ENCODE results near the gene CLCN1. TPM values are rescaled to one million over a fixed set of nuclear protein-coding genes. Genes with fewer than 3 reads are reported as not detected.

Gene CLCN1
- total RNA-seq, 2 donors from 2014 or later, result 0.11 TPM; not detected in 1

DNA sequence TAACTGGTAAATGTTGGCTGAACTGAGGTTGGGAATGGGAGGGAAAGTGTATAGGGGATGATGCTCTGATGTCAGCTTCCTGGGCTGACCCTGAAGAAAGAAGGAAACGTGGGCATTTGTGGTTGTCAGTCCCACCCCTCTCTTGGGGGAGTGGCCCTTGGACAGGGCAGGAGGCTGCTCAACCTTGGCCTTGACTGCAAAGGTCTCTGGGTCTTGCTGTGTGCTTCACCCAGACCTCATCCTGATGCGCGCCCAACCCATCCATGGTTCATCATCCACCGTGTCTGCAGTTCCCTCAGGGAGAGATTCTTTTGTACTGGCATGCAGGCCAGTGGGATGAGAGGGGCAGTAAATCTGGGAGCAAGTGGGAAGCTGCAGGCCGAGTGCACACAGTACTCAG lies 60.5 kb downstream of the CLCN1 start:
- H3K27ac Mint-ChIP-seq, result peak overlapping the region; percentile 92
- H3K9me3 Mint-ChIP-seq, result no peaks in the 10 kb centered on the region
- peaks cover 11% of the 10 kb centered on the region for H3K36me3 Mint-ChIP-seq (ENCODE audit: low read depth)
- H3K27me3 Mint-ChIP-seq, result no peaks in the 10 kb centered on the region
- peak overlapping the region; percentile 62 for H3K4me3 Mint-ChIP-seq
- H3K4me1 Mint-ChIP-seq, result peaks cover 58% of the 10 kb centered on the region
- no peak for ATAC-seq (replicated peaks)

GRCh38 chr7:143379611-143380259 lies 63.8 kb downstream of the CLCN1 start:
- ATAC-seq (replicated peaks), result peak; percentile 1
- Mint-ChIP-seq H3K4me1 (peaks cover 33% of the 10 kb centered on the region), H3K27me3 (no peaks in the 10 kb centered on the region), H3K36me3 (ENCODE audit: low read depth) (peaks cover 26% of the 10 kb centered on the region), H3K4me3 (peak overlapping the region; percentile 98), H3K27ac (peak overlapping the region; percentile 97), H3K9me3 (no peaks in the 10 kb centered on the region)

DNA sequence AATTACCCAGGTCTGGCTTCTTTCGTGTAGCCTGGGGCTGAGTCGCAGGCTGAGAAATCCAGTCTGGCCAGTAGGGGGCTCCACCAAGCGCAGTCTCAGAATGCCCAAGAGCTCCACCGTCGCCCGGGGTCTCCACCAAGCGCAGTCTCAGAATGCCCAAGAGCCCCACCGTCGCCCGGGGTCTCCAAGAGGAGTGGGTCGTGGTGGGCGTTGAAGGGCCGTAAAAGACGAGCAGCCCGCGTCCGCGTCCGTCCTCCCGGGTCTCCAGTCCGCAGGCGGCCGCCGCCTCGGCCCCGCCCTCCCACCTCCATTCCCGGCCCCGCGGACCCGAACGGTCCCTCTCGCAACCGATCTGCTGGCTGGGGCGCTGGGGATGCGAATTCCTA lies 64.3 kb downstream of the CLCN1 start:
- no peaks in the 10 kb centered on the region for H3K9me3 Mint-ChIP-seq
- peak overlapping the region; percentile 97 for H3K27ac Mint-ChIP-seq
- peaks cover 26% of the 10 kb centered on the region for H3K36me3 Mint-ChIP-seq (ENCODE audit: low read depth)
- H3K27me3 Mint-ChIP-seq, result no peaks in the 10 kb centered on the region
- peaks cover 28% of the 10 kb centered on the region for H3K4me1 Mint-ChIP-seq
- H3K4me3 Mint-ChIP-seq, result peak overlapping the region; percentile 98
- peak; percentile 54 for ATAC-seq (replicated peaks)

GRCh38 chr7:143380646-143381426 lies 64.9 kb downstream of the CLCN1 start, which contains the start of gene ZYX:
TSS of gene ZYX (plus strand) at chr7:143381345. CDS start at chr7:143381572, 227 bp downstream.
- H3K9me3 Mint-ChIP-seq, result no peaks in the 10 kb centered on the region
- H3K27ac Mint-ChIP-seq, result peak within 1 kb of the TSS; percentile 97
- H3K36me3 Mint-ChIP-seq (ENCODE audit: low read depth), result peaks cover 26% of the 10 kb centered on the region
- H3K4me1 Mint-ChIP-seq, result peaks cover 22% of the 10 kb centered on the region
- peak within 1 kb of the TSS; percentile 98 for H3K4me3 Mint-ChIP-seq
- peak; percentile 85 for ATAC-seq (replicated peaks)
- H3K27me3 Mint-ChIP-seq, result no peaks in the 10 kb centered on the region

- peak; percentile 3 for ATAC-seq (replicated peaks)
- H3K36me3 Mint-ChIP-seq (ENCODE audit: low read depth), result peaks cover 26% of the 10 kb centered on the region
- H3K27ac Mint-ChIP-seq, result no peak overlapping the region
- H3K27me3 Mint-ChIP-seq, result no peaks in the 10 kb centered on the region
- H3K4me3 Mint-ChIP-seq, result no peak overlapping the region
- H3K9me3 Mint-ChIP-seq, result no peaks in the 10 kb centered on the region
- H3K4me1 Mint-ChIP-seq, result peaks cover 20% of the 10 kb centered on the region
Observed at GRCh38 chr7:143381427-143382125, 65.7 kb downstream of the CLCN1 start.

DNA sequence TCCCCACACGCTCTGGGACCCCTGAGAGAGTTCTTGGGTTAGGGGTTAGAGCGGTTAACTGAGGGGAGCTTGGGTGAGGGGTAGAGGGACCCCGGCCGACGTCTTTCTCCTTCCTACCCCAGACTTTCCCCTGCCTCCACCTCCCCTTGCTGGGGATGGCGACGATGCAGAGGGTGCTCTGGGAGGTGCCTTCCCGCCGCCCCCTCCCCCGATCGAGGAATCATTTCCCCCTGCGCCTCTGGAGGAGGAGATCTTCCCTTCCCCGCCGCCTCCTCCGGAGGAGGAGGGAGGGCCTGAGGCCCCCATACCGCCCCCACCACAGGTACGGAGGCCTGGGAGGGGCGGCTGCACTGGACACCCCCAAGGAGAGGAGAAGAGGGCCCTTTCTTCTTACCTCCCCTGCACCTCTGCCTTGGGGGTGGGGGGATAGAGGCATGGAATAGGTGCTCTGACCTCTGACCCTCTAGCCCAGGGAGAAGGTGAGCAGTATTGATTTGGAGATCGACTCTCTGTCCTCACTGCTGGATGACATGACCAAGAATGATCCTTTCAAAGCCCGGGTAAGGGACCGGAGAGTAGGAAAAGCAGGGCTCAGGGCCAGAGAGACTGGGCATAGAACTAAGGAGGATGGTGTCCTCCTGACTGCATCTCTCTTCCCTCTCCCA lies 66.3 kb downstream of the CLCN1 start:
- no peak for ATAC-seq (replicated peaks)
- Mint-ChIP-seq H3K36me3 (ENCODE audit: low read depth) (peaks cover 26% of the 10 kb centered on the region), H3K27me3 (no peaks in the 10 kb centered on the region), H3K4me3 (no peak overlapping the region), H3K27ac (no peak overlapping the region), H3K4me1 (peaks cover 17% of the 10 kb centered on the region), H3K9me3 (no peaks in the 10 kb centered on the region)

GRCh38 chr7:143382791-143383641 lies 67.1 kb downstream of the CLCN1 start:
- no peak overlapping the region for H3K27ac Mint-ChIP-seq
- no peak overlapping the region for H3K4me3 Mint-ChIP-seq
- H3K36me3 Mint-ChIP-seq (ENCODE audit: low read depth), result peaks cover 31% of the 10 kb centered on the region
- H3K4me1 Mint-ChIP-seq, result peaks cover 13% of the 10 kb centered on the region
- H3K27me3 Mint-ChIP-seq, result no peaks in the 10 kb centered on the region
- no peak for ATAC-seq (replicated peaks)
- H3K9me3 Mint-ChIP-seq, result no peaks in the 10 kb centered on the region

- no peak for ATAC-seq (replicated peaks)
Observed at GRCh38 chr7:143383642-143383957, 67.7 kb downstream of the CLCN1 start.

GRCh38 chr7:143384148-143384547 lies 68.2 kb downstream of the CLCN1 start:
- Mint-ChIP-seq H3K9me3 (no peaks in the 10 kb centered on the region), H3K4me1 (peaks cover 3% of the 10 kb centered on the region), H3K27me3 (no peaks in the 10 kb centered on the region), H3K4me3 (no peak overlapping the region), H3K36me3 (ENCODE audit: low read depth) (peaks cover 35% of the 10 kb centered on the region), H3K27ac (no peak overlapping the region)
- ATAC-seq (replicated peaks), result no peak

More at GRCh38 chr7:143383642-143383957, 67.7 kb downstream of the CLCN1 start:
- H3K4me3 Mint-ChIP-seq, result no peak overlapping the region
- no peaks in the 10 kb centered on the region for H3K9me3 Mint-ChIP-seq
- no peak overlapping the region for H3K27ac Mint-ChIP-seq
- no peaks in the 10 kb centered on the region for H3K27me3 Mint-ChIP-seq
- H3K4me1 Mint-ChIP-seq, result peaks cover 9% of the 10 kb centered on the region
- H3K36me3 Mint-ChIP-seq (ENCODE audit: low read depth), result peaks cover 33% of the 10 kb centered on the region

DNA sequence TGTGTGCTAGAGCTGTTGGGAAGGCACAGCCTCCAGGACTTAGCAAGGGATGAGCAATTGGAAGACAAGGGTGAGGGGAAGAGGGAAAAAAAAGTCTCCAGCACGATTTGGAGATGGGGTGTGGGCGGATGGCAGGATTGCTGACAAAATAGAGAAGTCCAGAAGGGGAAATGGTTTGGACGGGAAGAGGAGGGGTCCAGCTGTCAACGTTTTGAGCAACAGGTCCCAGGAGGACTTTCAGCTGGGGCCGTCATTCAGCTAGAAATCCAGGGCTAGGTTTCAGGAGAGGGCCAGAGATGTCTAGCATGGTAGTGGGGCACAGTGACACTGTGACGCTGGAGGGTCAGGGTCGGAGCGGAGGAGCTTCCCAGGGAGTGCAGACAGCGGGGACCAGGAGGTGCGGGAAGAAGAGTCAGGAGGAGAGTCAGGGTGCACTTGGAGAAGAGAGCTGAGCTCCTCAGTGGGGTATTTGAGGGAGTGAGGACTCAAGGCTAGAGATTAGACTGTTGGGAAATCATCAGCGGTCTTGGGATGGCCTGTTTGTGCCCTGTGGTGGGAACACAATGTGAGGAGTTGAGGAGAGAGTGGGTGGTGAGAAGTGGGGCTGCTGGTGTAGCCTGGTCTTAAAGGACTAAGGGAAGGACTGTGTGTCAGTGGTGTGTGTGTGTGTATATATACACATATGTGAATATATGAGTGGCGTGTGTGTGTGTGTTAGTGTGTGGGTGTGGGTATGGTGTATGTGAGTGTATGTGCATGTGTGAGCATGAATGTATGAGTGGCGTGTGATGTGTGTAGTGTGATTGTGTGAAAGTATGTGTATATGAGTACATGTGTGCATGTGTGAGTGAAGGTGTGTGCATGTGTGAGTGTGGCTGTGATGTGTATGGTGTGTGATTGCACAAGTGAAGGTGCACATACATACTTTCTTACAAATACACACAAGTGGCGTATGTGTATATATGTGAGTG lies 69.0 kb downstream of the CLCN1 start:
- Mint-ChIP-seq H3K4me3 (no peak overlapping the region), H3K36me3 (ENCODE audit: low read depth) (peaks cover 35% of the 10 kb centered on the region), H3K4me1 (peaks cover 2% of the 10 kb centered on the region), H3K27ac (no peak overlapping the region), H3K9me3 (no peaks in the 10 kb centered on the region), H3K27me3 (no peaks in the 10 kb centered on the region)
- ATAC-seq (replicated peaks), result no peak

- Mint-ChIP-seq H3K9me3 (no peaks in the 10 kb centered on the region), H3K27ac (no peak overlapping the region), H3K4me3 (no peak overlapping the region), H3K4me1 (peaks cover 3% of the 10 kb centered on the region), H3K27me3 (no peaks in the 10 kb centered on the region), H3K36me3 (ENCODE audit: low read depth) (peaks cover 45% of the 10 kb centered on the region)
- ATAC-seq (replicated peaks), result peak; percentile 40
Observed at GRCh38 chr7:143385891-143386781, 70.2 kb downstream of the CLCN1 start.

All from activated T-helper 17 cell treated with anti-CD3 and anti-CD28 coated beads, Interleukin-2, amount 50 U/mL, for 72 hours (primary cell).